ENCODE measurements around the gene SWSAP1.

Gene SWSAP1

GRCh38 chr19:11420429-11421370, 46.2 kb downstream of the SWSAP1 start:
- no peak for TF ChIP-seq CTCF (IDR thresholded peaks at IDR 0.05; ENCODE audit: low read depth, low read length)
- H3K27ac ChIP-seq, result no peak overlapping the region
- H3K36me3 ChIP-seq, result no peaks in the 10 kb centered on the region
- peaks cover 82% of the 10 kb centered on the region for H3K27me3 ChIP-seq (ENCODE audit: insufficient read depth, low read depth, severe bottlenecking)
- no peak overlapping the region; the same call in 1 of the 2 replicates for H3K4me3 ChIP-seq (ENCODE audit: low read depth, low read length)
- peaks cover 6% of the 10 kb centered on the region for H3K9me3 ChIP-seq (ENCODE audit: severe bottlenecking)
- DNase-seq, result no peak

- Histone ChIP-seq H3K4me3 (ENCODE audit: low read depth, low read length) (no peak overlapping the region), H3K9me3 (ENCODE audit: severe bottlenecking) (peaks cover 6% of the 10 kb centered on the region), H3K27ac (no peak overlapping the region), H3K27me3 (ENCODE audit: insufficient read depth, low read depth, severe bottlenecking) (peaks cover 74% of the 10 kb centered on the region), H3K36me3 (no peaks in the 10 kb centered on the region)
- DNase-seq, result peak; percentile 42
- no peak for TF ChIP-seq CTCF (IDR thresholded peaks at IDR 0.05; ENCODE audit: low read depth, low read length)
Observed at GRCh38 chr19:11421371-11422098, 47.1 kb downstream of the SWSAP1 start.

GRCh38 chr19:11422163-11423065, 47.9 kb downstream of the SWSAP1 start:
- Histone ChIP-seq H3K27me3 (ENCODE audit: insufficient read depth, low read depth, severe bottlenecking) (peaks cover 65% of the 10 kb centered on the region), H3K9me3 (ENCODE audit: severe bottlenecking) (peaks cover 6% of the 10 kb centered on the region), H3K4me3 (ENCODE audit: low read depth, low read length) (peak overlapping the region; percentile 5), H3K36me3 (no peaks in the 10 kb centered on the region), H3K27ac (no peak overlapping the region)
- peak; percentile 57 for DNase-seq
- TF ChIP-seq CTCF (IDR thresholded peaks at IDR 0.05; ENCODE audit: low read depth, low read length), result no peak

- no peak overlapping the region for H3K4me3 ChIP-seq (ENCODE audit: low read depth, low read length)
- peaks cover 6% of the 10 kb centered on the region for H3K9me3 ChIP-seq (ENCODE audit: severe bottlenecking)
- DNase-seq, result no peak
- H3K27ac ChIP-seq, result no peak overlapping the region
- TF ChIP-seq CTCF (IDR thresholded peaks at IDR 0.05; ENCODE audit: low read depth, low read length), result no peak
- H3K27me3 ChIP-seq (ENCODE audit: insufficient read depth, low read depth, severe bottlenecking), result peaks cover 58% of the 10 kb centered on the region
- H3K36me3 ChIP-seq, result no peaks in the 10 kb centered on the region
Observed at GRCh38 chr19:11423164-11423790, 48.8 kb downstream of the SWSAP1 start.

- Histone ChIP-seq H3K36me3 (no peaks in the 10 kb centered on the region), H3K9me3 (ENCODE audit: severe bottlenecking) (peaks cover 6% of the 10 kb centered on the region), H3K27me3 (ENCODE audit: insufficient read depth, low read depth, severe bottlenecking) (peaks cover 53% of the 10 kb centered on the region), H3K4me3 (ENCODE audit: low read depth, low read length) (no peak overlapping the region), H3K27ac (no peak overlapping the region)
- DNase-seq, result no peak
- no peak for TF ChIP-seq CTCF (IDR thresholded peaks at IDR 0.05; ENCODE audit: low read depth, low read length)
Observed at GRCh38 chr19:11423791-11424181, 49.3 kb downstream of the SWSAP1 start.
